HG02759 (cell line): ENCODE measurements around the gene RNF187.

Source experiments
- ATAC-seq: cut with Tn5 transposase; IDR thresholded peaks from one replicate; pipeline ENCODE4 v1.9.1; 2021; ENCODE audit warnings: mild to moderate bottlenecking, moderate library complexity; ENCODE audit not compliant: unreplicated experiment

The RNF187 gene

GRCh38 chr1:228507961-228508652, 20.9 kb downstream of the RNF187 start:
- no peak for ATAC-seq

DNA sequence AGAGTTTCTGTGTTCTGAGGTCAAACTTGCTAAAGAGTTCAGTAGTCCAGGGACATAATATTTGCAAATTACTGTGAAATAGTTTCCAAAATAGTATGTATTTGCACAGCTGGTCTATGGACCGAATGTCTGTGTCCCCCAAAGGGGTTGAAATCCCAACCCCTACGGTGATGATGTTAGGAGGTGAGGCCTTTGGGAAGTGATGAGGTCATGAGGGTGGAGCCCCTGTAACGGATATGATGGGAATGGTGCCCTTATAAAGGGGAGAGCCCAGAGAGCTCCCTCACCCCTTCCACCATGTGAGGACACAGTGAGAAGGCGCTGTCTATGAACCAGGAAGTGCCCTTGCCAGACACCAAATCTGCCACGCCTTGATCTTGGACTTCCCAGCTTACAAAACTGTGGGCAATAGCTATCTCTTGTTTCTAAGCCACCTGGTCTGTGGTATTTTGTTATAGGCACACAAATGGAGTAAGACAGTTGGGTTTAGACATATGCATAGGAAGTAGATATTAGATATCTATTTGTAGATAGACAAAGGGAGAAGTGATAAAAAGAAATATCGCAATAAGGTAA, 21.7 kb downstream of the RNF187 start:
- ATAC-seq, result no peak

- no peak for ATAC-seq
Observed at GRCh38 chr1:228510101-228510802, 23.1 kb downstream of the RNF187 start.

DNA sequence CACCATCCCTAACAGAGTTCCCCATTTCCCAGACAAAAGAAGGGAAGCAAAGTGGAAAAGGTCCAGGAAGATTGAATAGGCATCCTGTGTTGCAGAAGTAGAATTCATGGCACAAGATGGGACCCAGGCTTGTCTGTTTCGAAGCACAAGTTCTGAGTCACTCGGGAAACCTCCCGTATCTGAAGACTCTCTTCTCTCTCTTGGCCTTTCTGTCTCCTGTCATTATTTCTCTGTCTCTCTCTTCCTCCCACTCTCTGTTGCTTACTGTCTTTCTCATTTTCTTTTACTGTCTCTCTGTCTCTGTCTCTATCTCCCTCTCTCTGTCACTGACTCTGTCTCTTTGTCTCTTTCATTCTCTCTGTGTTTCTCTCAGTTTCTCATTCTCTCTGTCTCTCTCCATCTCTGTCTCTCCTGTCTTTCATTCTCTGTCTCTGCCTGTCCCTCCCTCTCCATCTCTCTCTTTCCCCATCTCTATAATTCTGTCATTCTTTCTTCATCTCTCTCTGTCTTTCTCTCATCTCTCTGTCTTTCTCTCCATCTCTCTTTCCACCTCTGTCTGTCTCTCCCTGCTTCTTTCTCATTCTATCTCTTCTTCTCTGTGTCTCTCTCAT, 23.7 kb downstream of the RNF187 start:
- no peak for ATAC-seq

DNA sequence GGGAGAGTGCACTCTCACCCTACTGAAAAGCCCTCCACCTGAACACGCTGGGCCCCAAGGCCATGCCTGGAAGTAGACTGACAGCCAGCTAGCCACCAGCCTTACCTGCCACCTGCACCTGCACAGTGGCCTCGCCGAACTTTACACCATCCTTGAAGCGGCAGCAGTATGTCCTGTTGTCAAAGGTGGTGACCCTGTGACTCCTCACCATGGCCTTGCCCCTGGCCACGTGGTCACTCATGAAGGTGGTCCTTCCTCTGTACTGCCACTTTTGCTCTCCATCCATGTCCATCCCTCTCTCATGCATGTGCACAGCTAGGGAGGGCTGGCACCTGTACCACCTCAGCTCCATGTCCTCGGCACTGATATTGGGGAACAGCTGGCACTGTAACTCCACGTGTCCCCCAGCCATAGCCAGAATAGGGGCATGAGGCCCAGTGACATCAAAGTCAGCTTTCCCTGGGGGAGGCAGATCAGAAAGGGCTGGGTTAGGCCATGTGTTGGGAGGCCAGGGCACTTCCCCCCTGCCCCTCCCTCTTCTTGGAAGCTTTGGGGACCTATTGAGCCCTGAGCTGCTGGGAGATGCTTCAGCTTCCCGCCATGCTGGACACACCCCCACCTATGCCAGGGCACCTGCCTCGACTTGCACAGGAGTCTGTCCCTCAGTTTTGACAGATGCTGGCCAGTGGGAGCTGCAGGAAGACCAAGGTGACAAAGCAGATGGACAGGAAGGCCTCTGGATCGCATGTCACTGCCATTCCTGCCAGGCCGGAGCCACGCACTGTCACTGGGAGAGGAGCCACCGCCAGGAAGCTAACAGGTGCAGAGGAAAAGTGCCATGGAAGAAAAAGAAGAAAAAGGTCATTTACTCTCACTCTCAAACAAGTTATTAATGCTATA, 24.6 kb downstream of the RNF187 start:
- ATAC-seq, result no peak

DNA sequence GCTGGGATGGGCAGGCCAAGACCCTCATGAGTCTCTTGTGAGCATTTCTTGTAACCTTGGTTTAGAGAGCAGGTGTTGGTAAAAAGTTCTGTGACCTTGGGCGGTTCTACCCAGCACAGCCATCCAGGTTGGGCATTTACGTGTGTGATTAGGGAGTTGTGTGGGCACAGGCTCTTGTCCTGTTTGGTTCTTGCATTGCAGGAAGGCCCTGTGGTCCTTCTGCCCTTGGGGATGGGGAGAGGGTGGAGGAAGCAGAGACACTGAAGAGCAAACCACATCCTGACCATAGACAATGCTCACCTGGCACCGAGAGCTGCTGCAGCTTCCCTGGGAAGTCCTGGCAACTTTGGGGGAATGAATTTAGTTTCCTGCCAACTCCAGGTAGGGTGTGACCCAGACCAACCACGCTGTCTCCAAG, 25.6 kb downstream of the RNF187 start:
- ATAC-seq, result no peak

GRCh38 chr1:228513236-228513900, 26.2 kb downstream of the RNF187 start:
- no peak for ATAC-seq

DNA sequence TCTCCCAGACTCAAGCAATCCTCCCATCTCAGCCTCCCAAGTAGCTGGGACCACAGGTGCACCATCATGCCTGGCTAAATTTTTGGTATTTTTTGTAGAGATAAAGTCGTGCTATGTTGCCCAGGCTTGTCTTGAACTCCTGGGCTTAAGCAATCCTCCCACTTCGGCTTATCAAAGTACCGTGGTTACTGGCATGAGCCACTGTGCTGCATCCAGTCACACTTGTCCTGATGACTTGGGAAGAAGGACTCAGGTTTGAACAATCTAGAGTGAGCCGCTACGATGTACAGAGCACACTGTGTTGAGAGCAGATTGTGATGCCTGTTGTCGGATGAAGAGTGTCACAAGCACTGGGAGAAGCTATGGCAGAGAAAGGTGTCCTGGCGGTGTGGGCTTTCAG, 27.2 kb downstream of the RNF187 start:
- no peak for ATAC-seq

DNA sequence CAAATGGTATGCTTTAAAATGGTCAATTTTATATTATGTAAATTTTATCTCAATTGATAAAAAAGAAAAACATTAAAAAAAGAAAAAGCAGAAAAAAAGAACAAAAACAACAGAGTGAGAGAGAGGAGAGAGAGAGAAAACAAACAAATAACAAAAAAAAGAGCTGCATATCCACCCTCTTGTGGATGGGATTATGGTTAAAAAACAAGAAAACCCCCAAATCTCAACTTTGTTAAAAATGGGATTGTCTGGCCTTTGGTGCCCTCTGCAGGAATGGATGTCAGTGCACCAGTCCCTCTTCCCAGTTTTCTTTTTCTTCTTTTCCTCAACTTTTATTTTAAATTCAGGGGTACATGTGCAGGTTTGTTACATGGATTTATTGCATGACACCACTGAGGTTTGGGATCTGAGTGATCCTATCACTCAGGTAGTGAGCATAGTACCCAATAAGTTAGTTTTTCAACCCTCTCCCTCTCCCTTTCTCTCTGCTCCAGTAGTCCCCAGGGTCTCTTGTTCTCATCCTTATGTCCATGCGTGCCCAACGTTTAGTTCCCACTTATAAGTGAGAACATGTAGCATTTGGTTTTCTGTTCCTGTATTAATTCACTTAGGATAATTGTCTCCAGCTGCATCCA, 28.1 kb downstream of the RNF187 start:
- no peak for ATAC-seq

DNA sequence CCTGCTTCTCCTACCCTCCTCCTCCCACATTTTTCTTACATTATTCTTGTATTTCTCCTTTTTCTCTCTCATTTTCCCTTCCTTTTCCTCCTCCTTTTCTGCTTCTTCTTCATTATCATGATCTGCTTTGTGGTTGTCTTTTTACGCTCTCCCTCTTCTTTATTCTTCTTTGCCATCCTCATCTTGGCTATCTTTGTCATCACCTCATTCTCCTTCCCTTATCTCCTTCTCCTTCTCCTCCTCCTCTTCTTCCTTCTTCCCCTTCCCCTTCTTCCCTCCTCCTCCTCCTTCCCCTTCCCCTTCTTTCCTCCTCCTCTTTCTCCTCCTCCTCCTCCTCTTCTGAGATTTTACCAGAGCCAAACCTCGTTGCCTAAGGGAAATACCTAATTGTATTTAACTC, 30.5 kb downstream of the RNF187 start:
- ATAC-seq, result no peak

- no peak for ATAC-seq
Observed at GRCh38 chr1:228527596-228527995, 40.4 kb downstream of the RNF187 start.

GRCh38 chr1:228528612-228529011, 41.4 kb downstream of the RNF187 start:
- no peak for ATAC-seq

GRCh38 chr1:228530086-228530758, 43.0 kb downstream of the RNF187 start:
- no peak for ATAC-seq

- no peak for ATAC-seq
Observed at GRCh38 chr1:228530951-228531731, 44.0 kb downstream of the RNF187 start.

DNA sequence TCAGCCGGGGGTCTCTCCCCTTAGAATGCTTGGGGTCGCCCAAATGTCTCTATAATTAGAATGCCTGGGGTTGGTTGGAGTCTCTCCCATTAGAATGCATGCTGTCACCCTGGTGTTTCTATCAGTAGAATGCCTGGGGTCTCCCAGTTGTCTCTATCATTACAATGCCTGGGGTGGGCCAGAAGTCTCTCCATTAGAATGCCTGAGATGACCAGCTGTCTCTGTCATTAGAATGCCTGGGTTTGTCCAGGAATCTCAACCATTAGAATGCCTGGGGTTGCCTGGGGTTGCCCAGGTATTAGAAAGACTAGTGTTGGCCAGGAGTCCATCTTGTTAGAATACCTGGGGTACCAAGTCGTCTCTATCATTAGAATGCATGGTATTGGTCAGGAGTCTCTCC, 51.6 kb downstream of the RNF187 start:
- ATAC-seq, result no peak

DNA sequence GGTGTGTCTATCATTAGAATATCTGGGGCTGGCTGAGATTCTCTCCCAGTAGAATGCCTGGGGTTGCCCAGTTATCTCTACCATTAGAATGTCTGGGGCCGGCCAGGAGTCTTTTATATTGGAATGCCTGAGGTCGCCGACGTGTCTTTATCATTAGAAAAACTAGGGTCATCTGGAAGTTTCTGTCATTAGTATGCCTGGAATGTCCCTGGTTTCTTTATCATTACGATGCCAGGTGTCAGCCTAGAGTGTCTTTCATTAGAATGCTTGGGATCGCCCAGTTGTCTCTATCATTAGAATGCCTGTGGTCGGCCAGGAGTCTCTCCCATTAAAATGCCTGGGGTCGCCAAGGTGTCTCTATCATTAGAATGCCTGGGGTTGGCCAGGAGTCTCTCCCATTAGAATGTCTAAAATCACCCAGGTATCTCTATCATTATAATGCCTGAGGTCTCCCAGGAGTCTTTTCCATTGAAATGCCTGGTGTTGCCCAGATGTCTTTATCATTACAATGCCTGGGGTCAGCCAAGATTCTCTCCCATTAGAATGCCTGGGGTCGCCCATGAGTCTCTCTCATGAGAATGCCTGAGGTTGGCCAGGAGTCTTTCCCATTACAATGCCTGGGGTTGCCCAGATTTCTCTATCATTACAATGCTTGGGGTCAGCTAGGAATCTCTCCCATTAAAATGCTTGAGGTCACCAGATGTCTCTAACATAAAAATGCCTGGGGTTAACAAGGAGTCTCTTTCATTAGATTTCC, 53.2 kb downstream of the RNF187 start:
- no peak for ATAC-seq

DNA sequence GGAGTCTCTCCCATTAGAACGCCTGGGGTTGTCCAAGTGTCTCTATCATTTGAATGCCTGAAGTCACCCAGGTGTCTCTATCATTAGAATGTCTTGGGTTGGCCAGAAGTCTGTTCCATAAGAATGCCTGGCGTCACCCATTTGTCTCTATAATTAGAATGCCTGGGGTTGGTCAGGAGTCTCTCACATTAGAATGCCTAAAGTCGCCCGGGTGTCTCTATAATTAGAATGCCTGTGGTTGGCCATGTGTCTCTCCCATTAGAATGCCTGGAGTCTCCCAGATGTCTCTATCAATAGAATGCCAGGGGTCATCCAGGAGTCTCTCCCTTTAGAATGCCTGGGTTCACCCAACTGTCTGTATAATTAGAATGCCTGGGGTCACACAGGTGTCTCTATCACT, 54.5 kb downstream of the RNF187 start:
- ATAC-seq, result no peak

GRCh38 chr1:228542376-228542775, 55.2 kb downstream of the RNF187 start:
- no peak for ATAC-seq
